Lung microvascular endothelial cell (primary cell): ENCODE measurements around the gene PLET1. TPM values are rescaled to one million over a fixed set of nuclear protein-coding genes. Genes with fewer than 3 reads are reported as not detected.
"Not testable (repeated sequence)": the region's sequence is repeated elsewhere in the genome, so short reads cannot be mapped to it uniquely, and the experiment has no call there.

Experiments used
- DNase-seq, 2 donors: peaks; one replicate each; pipeline versions ENCODE4 v3.0.0 to v3.0.0-alpha.2; 2010; ENCODE audit warnings: low read depth in 2 of 2
- total RNA-seq: library from RNA; depleted of rRNA; stranded (reverse); fragments of >200 nt; gene quantifications from 2 replicates; pipeline ENCODE4 v1.2.1, GENCODE V29; 2014

The PLET1 gene
- total RNA-seq, 1 donor from 2014 or later = not detected

DNA sequence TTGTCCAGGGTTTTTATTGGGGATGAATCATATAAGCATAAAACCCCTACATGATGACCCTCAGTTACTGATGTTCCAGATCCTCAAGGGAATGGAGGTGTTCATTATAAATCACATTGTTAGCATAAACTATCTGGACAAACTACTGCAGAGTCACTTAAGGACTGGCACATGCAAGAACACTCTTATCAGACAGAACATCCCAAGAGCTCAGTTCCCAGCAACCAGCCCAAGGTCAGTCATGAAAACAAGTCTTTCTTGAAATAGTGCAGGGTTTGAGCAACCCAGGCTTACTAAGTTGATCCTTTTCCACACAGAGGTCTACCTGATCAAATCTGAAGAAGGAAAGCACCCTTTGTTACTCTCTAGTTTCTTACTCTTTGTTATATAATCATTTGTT, 48.0 kb downstream of the PLET1 start:
- no peak for DNase-seq

DNA sequence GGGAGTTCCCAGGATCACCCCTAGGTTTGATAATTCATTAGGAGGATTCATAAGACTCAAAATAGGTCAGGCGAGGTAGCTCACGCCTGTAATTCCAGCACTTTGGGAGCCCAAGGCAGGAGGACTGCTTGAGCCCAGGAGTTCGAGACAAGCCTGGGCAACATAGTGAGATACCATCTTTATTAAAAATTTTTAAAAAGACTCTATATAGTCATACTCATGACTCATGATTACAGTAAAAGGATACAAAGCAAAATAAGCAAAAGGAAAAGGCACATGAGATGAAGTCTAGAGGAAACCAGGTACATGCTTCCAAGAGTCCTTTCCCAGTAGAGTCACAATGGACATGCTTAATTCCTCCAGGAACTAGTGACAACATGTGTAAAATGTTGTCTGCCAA, 48.4 kb downstream of the PLET1 start:
- DNase-seq = no peak

DNA sequence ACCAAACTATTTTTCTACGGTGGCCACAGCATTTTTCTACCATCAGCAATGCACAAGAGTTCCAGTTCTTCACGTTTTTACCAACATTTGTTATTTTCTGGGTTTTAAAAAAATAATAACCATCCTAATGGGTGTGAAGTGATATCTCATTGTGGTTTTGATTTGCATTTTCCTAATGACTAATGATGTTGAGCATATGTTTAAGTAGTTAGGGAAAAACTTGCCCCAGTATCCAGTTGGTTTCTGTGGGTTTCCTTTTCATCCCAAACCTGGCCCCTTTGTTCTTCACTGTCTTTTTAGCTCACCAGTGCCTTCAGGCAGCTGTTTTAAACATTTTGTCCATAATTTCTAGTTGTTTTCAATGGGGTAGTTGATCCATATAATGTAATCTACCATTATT, 49.1 kb downstream of the PLET1 start:
- DNase-seq = peak in 1 of 2 donors; percentile 7

DNA sequence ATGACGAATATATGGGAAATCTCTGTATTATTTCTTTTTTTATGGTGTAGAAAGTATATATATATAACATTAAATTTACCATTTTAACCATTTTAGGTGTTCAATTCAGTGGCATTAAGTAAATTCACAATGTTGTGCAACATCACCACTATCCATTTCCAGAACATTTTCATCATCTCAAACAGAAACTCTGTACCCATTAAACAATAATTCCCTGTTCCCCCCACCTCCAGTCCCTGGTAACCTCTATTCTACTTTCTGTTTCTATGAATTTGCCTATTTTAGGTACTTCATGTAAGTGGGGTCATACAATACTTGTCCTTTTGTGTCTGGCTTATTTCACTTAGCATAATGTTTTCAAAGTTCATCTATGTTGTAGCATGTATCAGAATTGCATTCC, 49.8 kb downstream of the PLET1 start:
- no peak for DNase-seq

DNA sequence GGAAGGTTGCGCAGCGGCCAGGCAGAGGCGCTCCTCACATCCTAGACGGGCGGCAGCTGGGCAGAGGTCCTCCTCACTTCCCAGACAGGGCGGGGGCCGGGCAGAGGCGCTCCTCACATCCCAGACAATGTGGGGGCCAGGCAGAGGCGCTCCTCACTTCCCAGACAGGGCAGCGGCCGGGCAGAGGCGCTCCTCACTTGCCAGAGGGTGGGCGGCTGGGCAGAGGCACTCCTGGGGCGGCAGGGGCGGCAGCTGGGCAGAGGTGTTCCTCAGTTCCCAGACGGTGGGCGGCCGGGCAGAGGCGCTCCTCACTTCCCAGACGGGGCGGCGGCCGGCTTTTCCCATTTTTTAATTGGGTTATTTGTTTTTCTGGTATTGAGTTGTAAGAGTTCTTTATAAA, 54.6 kb downstream of the PLET1 start:
- DNase-seq = no peak

DNA sequence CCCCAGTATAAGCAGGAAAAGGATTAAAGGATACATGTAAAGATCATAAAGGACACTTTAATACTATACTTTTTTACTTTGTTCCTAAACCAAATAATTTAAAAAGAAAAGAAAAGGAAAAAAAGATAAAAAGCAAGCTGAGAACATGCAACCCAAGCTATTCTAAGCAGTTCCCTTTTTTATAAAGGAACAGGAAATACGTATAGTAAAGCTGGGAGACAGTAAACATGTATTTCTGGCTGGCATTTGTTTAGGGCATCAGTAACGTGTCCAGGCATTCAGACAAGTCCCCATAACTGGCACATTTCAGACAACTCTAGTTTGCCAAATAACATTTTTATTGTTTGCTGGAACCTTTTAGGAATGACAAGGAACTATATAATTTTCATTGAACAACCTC, 60.4 kb downstream of the PLET1 start:
- DNase-seq = no peak

DNA sequence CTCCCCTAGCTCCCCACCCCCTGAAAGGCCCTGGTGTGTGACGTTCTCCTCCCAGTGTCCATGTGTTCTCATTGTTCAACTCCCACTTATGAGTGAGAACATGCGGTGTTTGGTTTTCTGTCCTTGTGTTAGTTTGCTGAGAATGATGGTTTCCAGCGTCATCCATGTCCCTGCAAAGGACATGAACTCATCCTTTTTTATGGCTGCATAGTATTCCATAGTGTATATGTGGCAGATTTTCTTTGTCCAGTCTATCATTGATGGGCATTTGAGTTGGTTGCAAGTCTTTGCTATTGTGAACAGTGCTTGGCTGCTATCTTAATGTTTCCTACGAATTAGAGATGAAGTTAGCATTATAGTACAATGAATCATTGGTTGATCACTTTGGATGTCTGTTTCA, 61.6 kb downstream of the PLET1 start:
- DNase-seq = not testable (repeated sequence)

Other genes with a start within 250 kb of the PLET1 start
- gene DLAT, start 235.5 kb downstream of the PLET1 start, total RNA-seq = 22.0 and 26.6 TPM in 2 replicates
- gene PIH1D2, start 186.8 kb downstream of the PLET1 start, total RNA-seq = 0.40 and 0.87 TPM in 2 replicates
- 12.0 and 14.1 TPM in 2 replicates for gene NKAPD1, start 186.6 kb downstream of the PLET1 start, total RNA-seq
- 98.1 and 115 TPM in 2 replicates for gene TIMM8B, start 174.1 kb downstream of the PLET1 start, total RNA-seq
- gene SDHD, start 174.0 kb downstream of the PLET1 start, total RNA-seq = 158 and 170 TPM in 2 replicates
- 0.22 TPM in 1 of 2 replicates, not detected in the other for gene IL18, start 96.8 kb downstream of the PLET1 start, total RNA-seq
- under 0.01 TPM in 1 of 2 replicates, not detected in the other for gene TEX12, start 93.5 kb downstream of the PLET1 start, total RNA-seq
- 0.22 and 0.60 TPM in 2 replicates for gene BCO2, start 85.3 kb downstream of the PLET1 start, total RNA-seq
- 24.2 and 39.5 TPM in 2 replicates for gene PTS, start 34.4 kb downstream of the PLET1 start, total RNA-seq